Suppressor macrophage treated with lipopolysaccharide for 1 hour (primary cell): ENCODE data around the gene BHLHE23.

ENCODE experiments used
- DNase-seq, 3 donors: peaks; one replicate each; pipeline ENCODE4 v3.0.0-alpha.2; 2020 to 2022

Gene BHLHE23

DNA sequence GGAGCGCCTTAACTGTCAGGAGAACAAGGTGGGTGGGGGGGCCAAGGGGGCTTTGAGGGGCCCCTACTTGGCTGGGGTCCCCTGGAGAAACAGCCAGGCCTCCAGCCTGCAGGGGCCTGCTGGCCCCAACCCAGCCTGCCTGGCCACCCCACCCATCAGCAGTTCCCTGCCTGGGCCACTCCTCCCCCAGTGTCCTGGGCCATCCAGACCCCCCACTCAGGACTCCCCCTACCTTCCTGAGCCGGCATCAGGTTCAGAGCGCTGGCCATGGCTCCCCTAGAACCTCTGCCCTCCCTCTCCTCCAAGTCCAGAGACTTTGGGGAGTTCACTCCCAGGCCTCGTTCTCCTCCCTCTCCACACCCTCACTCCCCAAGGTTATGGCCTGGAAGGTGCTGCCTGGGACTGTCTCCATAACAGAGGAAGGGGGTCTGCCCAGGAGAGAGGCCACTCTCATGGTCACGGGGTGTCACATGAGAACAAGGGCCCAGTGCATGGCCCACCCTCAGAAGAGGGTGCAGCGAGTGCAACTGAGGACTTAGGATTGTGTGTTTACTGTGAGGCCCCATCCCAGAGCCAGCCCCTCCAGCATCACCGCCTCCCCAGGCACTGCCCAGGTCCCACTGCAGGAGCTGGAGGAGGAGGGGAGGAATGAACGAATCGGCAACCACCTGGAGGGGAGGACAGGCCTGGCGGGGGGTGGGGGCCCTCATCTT lies 48.2 kb downstream of the BHLHE23 start:
- no peak for DNase-seq

DNA sequence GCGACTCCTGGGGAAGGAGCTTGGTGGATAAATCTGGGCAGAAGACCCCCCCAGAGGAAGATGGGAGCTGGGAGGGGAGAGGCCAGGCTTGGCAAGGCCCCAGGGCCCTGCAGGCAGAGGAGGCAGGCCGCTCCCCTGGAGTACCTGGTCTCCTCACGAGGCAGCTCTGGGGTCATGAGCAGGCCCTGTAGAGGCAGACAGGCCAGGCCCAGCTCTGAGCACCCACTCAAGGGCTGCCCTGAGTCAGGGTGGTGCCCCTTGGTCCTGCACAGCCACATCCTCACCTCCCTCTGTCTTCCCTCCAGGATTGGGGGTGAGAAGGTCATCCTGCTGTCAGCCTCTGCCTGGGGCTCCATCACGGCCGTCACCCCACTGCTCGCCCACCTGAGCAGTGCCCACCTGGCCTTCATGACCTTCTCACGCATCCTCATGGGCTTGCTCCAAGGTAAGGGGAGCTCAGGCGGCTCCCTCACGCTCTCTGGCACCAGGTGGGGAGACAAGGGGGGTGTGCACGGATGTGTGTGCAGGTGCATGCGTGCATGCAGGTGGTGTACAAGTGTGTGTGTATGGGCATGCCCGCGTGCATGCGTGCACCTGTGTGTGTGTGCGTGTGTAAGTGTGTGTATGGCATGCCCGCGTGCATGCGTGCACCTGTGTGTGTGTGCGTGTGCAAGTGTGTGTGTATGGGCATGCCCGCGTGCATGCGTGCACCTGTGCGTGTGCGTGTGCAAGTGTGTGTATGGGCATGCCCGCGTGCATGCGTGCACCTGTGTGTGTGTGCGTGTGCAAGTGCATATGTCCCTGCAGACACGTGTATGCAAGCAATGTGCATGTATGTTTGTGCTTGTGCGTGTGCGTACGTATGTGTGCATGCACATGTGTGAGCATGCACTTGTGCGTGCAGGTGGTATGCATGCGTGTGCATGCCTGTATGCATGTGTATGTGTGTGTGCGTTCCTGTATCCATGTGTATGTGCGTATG lies 49.3 kb downstream of the BHLHE23 start:
- no peak for DNase-seq

DNA sequence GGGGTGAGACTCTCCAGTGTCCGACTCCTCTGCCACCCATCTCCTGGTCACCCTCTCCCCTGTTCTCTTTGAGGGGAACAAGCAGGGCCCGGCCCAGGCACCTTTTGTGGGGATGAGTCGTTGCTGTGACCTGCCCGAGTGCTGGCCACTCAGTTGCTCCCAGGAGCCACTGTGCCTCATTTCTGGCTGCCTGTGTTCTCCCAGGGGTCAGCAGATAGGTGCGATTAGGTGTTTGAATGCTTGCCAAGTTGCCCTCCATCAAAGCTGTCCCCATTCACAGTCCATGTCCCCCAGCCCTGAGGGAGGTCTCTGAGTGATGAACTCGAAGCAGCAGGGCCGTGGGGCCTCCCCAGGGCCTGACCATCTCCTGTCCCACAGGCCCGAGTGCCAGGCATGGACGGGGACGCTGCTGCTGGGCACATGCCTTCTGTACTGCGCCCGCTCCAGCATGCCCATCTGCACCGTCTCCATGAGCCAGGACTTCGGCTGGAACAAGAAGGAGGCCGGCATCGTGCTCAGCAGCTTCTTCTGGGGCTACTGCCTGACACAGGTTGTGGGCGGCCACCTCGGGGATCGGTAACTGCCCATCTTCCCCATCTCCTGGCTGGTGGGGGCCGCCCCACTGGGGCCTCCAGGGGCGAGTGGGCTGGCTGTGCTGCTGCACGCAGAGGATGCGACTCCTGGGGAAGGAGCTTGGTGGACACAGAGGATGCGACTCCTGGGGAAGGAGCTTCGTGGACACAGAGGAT lies 50.2 kb downstream of the BHLHE23 start:
- DNase-seq: no peak
